ENCODE measurements around the gene PI16. TPM values are rescaled to one million over a fixed set of nuclear protein-coding genes. Genes with fewer than 3 reads are reported as not detected.

PI16 gene
- polyA plus RNA-seq, 3 donors = 0.22 TPM; not detected in 2

- Mint-ChIP-seq H3K27me3 (ENCODE audit: low read depth in 3 of 3) (peaks cover 18 to 20% (median 19%) of the 10 kb centered on the region in 3 donors), H3K4me1 (peaks cover 22% of the 10 kb centered on the region), H3K36me3 (peaks cover 33 to 34% of the 10 kb centered on the region in 2 donors), H3K9me3 (no peaks in the 10 kb centered on the region), H3K4me3 (no peak overlapping the region), H3K27ac (peak overlapping the region in 5 of 7 donors; percentile 19 to 84 (median 76))
- intact Hi-C loops (cut with micrococcal nuclease) = loop anchor here (5.0 to 10.0 kb wide), 2 partner anchors 50 to 277 kb away; no protein-coding TSS in a partner anchor
- Histone ChIP-seq H3K79me2 (ENCODE audit: insufficient read depth, low read length) (no peaks in the 10 kb centered on the region), H3K9me3 (replicated peaks in 1 of 2; ENCODE audit: control insufficient read depth in 1 of 2, insufficient read depth in 1 of 2, low read length in 2 of 2) (no peaks in the 10 kb centered on the region), H4K20me1 (ENCODE audit: insufficient read depth, low read length) (peaks cover 13% of the 10 kb centered on the region), H3K4me3 (replicated peaks in 1 of 3; ENCODE audit: low read depth in 2 of 3, low read length in 3 of 3) (no peak overlapping the region), H3K4me1 (ENCODE audit: control insufficient read depth in 1 of 2, insufficient read depth in 2 of 2, low read length in 2 of 2) (peaks cover 10 to 16% of the 10 kb centered on the region in 2 donors), H3K27me3 (ENCODE audit: control insufficient read depth in 2 of 2, insufficient read depth in 2 of 2, low read length in 2 of 2) (peaks cover 0 to 9% of the 10 kb centered on the region in 2 donors), H2AFZ (ENCODE audit: insufficient read depth, low read depth, low read length, poor library complexity, severe bottlenecking) (no peak overlapping the region), H3K4me2 (replicated peaks; ENCODE audit: extremely low read depth, low read length, poor library complexity, severe bottlenecking) (no peak overlapping the region), H3K9ac (ENCODE audit: insufficient read depth, low read length, poor library complexity, severe bottlenecking) (no peak overlapping the region), H3K36me3 (replicated peaks in 1 of 2; ENCODE audit: control insufficient read depth in 1 of 2, insufficient read depth in 2 of 2, low read length in 2 of 2) (peaks cover 30 to 31% of the 10 kb centered on the region in 2 donors), H3K27ac (ENCODE audit: low read depth in 1 of 2, low read length in 2 of 2) (no peak overlapping the region)
- no peak for TF ChIP-seq CTCF (IDR thresholded peaks at IDR 0.05)
- WGBS (ENCODE audit: insufficient coverage) = 47% methylated on average over 4 of the region's 4 CpGs
- DNase-seq = no peak
Observed at GRCh38 chr6:36964908-36965307, 10.4 kb downstream of the PI16 start.

- DNase-seq = no peak
- H3K27ac ChIP-seq (ENCODE audit: low read depth in 1 of 2, low read length in 2 of 2) = no peak overlapping the region
- Mint-ChIP-seq H3K4me3 (no peak overlapping the region), H3K4me1 (peaks cover 22% of the 10 kb centered on the region), H3K27me3 (ENCODE audit: low read depth in 3 of 3) (peaks cover under 1 to 4% (median 4%) of the 10 kb centered on the region in 3 donors), H3K36me3 (peaks cover 57% of the 10 kb centered on the region in 2 donors), H3K9me3 (no peaks in the 10 kb centered on the region), H3K27ac (peak overlapping the region in 5 of 7 donors; percentile 17 to 70 (median 27))
- H3K4me2 ChIP-seq (replicated peaks; ENCODE audit: extremely low read depth, low read length, poor library complexity, severe bottlenecking) = no peak overlapping the region
- no peaks in the 10 kb centered on the region for H3K9me3 ChIP-seq (replicated peaks in 1 of 2; ENCODE audit: control insufficient read depth in 1 of 2, insufficient read depth in 1 of 2, low read length in 2 of 2)
- WGBS (ENCODE audit: insufficient coverage) = no CpG with 5 or more reads among the region's 3 CpGs
- intact Hi-C loops (cut with micrococcal nuclease) = loop anchor here in 1 of 2 donors (10.0 kb wide), 1 partner anchor 48 kb away; no protein-coding TSS in a partner anchor
- H3K27me3 ChIP-seq (ENCODE audit: control insufficient read depth in 2 of 2, insufficient read depth in 2 of 2, low read length in 2 of 2) = no peaks in the 10 kb centered on the region
- H4K20me1 ChIP-seq (ENCODE audit: insufficient read depth, low read length) = peaks cover 31% of the 10 kb centered on the region
- no peaks in the 10 kb centered on the region for H3K79me2 ChIP-seq (ENCODE audit: insufficient read depth, low read length)
- H3K4me3 ChIP-seq (replicated peaks in 1 of 3; ENCODE audit: low read depth in 2 of 3, low read length in 3 of 3) = no peak overlapping the region
- H3K9ac ChIP-seq (ENCODE audit: insufficient read depth, low read length, poor library complexity, severe bottlenecking) = no peak overlapping the region
- H3K36me3 ChIP-seq (replicated peaks in 1 of 2; ENCODE audit: control insufficient read depth in 1 of 2, insufficient read depth in 2 of 2, low read length in 2 of 2) = peaks cover 54 to 55% of the 10 kb centered on the region in 2 donors
- no peak for TF ChIP-seq CTCF (IDR thresholded peaks at IDR 0.05)
- no peak overlapping the region for H2AFZ ChIP-seq (ENCODE audit: insufficient read depth, low read depth, low read length, poor library complexity, severe bottlenecking)
- H3K4me1 ChIP-seq (ENCODE audit: control insufficient read depth in 1 of 2, insufficient read depth in 2 of 2, low read length in 2 of 2) = peaks cover 10 to 16% of the 10 kb centered on the region in 2 donors
Observed at GRCh38 chr6:36967301-36967700, 12.8 kb downstream of the PI16 start.

Measured in CD14-positive monocyte (primary cell).